Measurements from ENCODE around the gene TAMALIN. TPM values are rescaled to one million over a fixed set of nuclear protein-coding genes. Genes with fewer than 3 reads are reported as not detected.
A peak's percentile ranks its signal among the peaks of the same experiment; 100 is the strongest.

Gene TAMALIN
- polyA plus RNA-seq, 2 donors: 6.1 to 7.4 TPM

GRCh38 chr12:52042706-52043385 is 36.1 kb downstream of the TAMALIN start:
- Histone ChIP-seq H3K4me3 (ENCODE audit: low read depth in 1 of 2, low read length in 2 of 2) (no peak overlapping the region), H3K27ac (ENCODE audit: low read depth in 2 of 2, low read length in 1 of 2) (peak overlapping the region; percentile 30 to 84), H3K9me3 (ENCODE audit: control insufficient read depth in 2 of 2, insufficient read depth in 1 of 2, low read depth in 1 of 2, low read length in 1 of 2) (no peaks in the 10 kb centered on the region), H3K36me3 (ENCODE audit: control insufficient read depth in 2 of 2, insufficient read depth in 2 of 2, low read length in 1 of 2) (peaks cover 0 to 3% of the 10 kb centered on the region in 2 donors), H3K4me1 (ENCODE audit: control insufficient read depth in 2 of 2, insufficient read depth in 2 of 2, low read length in 1 of 2) (peaks cover 9% of the 10 kb centered on the region in 2 donors), H3K27me3 (ENCODE audit: control insufficient read depth in 1 of 2, insufficient read depth in 2 of 2, low read length in 2 of 2) (no peaks in the 10 kb centered on the region)
- WGBS, 2 donors: 70 to 83% methylated on average over 8 of the region's 8 CpGs

DNA sequence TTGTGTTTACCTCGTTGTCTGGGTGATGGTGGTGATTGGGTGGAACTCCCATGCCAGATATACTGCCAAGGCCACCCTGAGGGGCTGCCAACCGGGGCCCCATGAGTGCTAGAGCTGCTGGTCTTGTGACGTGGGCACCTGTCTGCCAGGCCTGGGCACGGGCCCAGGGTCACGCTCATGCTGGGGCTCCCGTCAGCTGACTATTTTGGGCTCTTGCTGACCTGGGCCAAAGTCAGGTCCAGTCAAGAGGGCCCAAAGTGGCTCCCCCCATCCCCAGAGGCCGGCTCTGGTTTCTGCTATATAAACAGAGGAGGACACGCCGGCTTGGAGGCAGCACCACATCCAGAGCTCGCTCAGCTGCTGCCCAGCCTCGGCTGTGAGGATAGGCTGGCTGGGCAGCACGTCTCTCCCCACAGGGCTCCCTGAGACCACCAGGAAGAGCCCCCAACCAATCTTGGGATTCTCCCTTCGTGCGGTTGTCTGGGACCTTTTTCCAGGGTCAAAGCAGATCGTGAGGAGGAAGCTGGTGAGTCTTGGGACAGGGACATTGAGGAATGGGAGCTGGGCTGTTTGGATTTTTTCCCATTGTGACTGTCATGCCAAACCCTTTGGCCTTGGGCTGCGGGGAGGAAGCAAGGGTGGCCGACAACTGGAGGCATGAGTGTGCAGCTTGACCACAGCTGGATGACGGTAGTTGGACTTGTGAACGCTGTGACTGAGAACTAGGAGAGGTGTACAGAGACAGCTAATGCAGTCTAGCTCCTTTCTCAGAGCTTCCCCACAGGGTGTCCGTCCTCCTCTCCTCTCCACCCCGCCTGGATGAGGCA is 36.9 kb downstream of the TAMALIN start:
- peaks cover 0 to 3% of the 10 kb centered on the region in 2 donors for H3K36me3 ChIP-seq (ENCODE audit: control insufficient read depth in 2 of 2, insufficient read depth in 2 of 2, low read length in 1 of 2)
- peaks cover 9% of the 10 kb centered on the region in 2 donors for H3K4me1 ChIP-seq (ENCODE audit: control insufficient read depth in 2 of 2, insufficient read depth in 2 of 2, low read length in 1 of 2)
- peak overlapping the region; percentile 63 to 84 for H3K27ac ChIP-seq (ENCODE audit: low read depth in 2 of 2, low read length in 1 of 2)
- WGBS, 2 donors: 64 to 65% methylated on average over 21 of the region's 21 CpGs
- no peak overlapping the region for H3K4me3 ChIP-seq (ENCODE audit: low read depth in 1 of 2, low read length in 2 of 2)
- H3K9me3 ChIP-seq (ENCODE audit: control insufficient read depth in 2 of 2, insufficient read depth in 1 of 2, low read depth in 1 of 2, low read length in 1 of 2): no peaks in the 10 kb centered on the region
- H3K27me3 ChIP-seq (ENCODE audit: control insufficient read depth in 1 of 2, insufficient read depth in 2 of 2, low read length in 2 of 2): no peaks in the 10 kb centered on the region

DNA sequence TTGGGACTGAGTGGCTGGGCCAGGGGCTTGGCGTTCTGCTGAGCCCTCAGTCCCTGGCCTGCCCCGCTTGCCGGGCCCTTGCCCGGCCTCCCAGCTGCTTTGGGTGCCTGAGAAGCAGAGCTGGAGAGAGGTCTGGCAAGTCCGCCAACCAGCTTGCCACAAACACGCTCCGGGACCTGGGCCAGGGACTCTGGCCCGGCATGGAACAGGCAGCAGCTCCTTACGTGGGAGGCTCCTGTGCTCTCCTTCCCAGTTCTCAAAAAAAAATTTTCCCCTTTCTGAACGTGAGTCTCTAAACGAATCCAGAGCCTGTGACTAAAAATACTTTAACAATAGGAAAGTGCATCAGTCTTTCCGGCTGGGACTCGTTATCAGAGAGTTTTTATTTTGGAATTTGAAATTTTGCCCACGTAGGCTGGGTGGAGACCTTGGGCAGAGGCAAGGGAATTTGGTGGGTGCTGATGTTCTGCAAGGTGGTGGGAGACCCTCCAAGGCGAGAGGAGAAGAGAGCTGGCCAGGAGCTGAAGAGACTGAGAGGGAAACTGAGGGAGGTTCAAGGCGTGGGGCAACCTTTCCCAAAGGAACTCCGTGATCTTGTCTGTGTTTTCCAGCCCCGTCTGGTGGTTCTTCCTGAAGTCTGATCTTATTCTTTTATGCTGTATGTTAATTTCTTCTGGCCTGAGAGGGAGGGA is 37.7 kb downstream of the TAMALIN start:
- 34 to 47% methylated on average over 18 of the region's 18 CpGs for WGBS, 2 donors
- no peaks in the 10 kb centered on the region for H3K9me3 ChIP-seq (ENCODE audit: control insufficient read depth in 2 of 2, insufficient read depth in 1 of 2, low read depth in 1 of 2, low read length in 1 of 2)
- peaks cover 9% of the 10 kb centered on the region in 2 donors for H3K4me1 ChIP-seq (ENCODE audit: control insufficient read depth in 2 of 2, insufficient read depth in 2 of 2, low read length in 1 of 2)
- H3K36me3 ChIP-seq (ENCODE audit: control insufficient read depth in 2 of 2, insufficient read depth in 2 of 2, low read length in 1 of 2): peaks cover 0 to 3% of the 10 kb centered on the region in 2 donors
- H3K4me3 ChIP-seq (ENCODE audit: low read depth in 1 of 2, low read length in 2 of 2): no peak overlapping the region
- no peaks in the 10 kb centered on the region for H3K27me3 ChIP-seq (ENCODE audit: control insufficient read depth in 1 of 2, insufficient read depth in 2 of 2, low read length in 2 of 2)
- peak overlapping the region; percentile 73 to 85 for H3K27ac ChIP-seq (ENCODE audit: low read depth in 2 of 2, low read length in 1 of 2)

- H3K27me3 ChIP-seq (ENCODE audit: control insufficient read depth in 1 of 2, insufficient read depth in 2 of 2, low read length in 2 of 2): no peaks in the 10 kb centered on the region
- peaks cover 0 to 3% of the 10 kb centered on the region in 2 donors for H3K36me3 ChIP-seq (ENCODE audit: control insufficient read depth in 2 of 2, insufficient read depth in 2 of 2, low read length in 1 of 2)
- WGBS, 2 donors: 30 to 38% methylated on average over 4 of the region's 4 CpGs
- H3K9me3 ChIP-seq (ENCODE audit: control insufficient read depth in 2 of 2, insufficient read depth in 1 of 2, low read depth in 1 of 2, low read length in 1 of 2): no peaks in the 10 kb centered on the region
- no peak overlapping the region for H3K4me3 ChIP-seq (ENCODE audit: low read depth in 1 of 2, low read length in 2 of 2)
- H3K27ac ChIP-seq (ENCODE audit: low read depth in 2 of 2, low read length in 1 of 2): peak overlapping the region; percentile 23 to 59
- H3K4me1 ChIP-seq (ENCODE audit: control insufficient read depth in 2 of 2, insufficient read depth in 2 of 2, low read length in 1 of 2): peaks cover 14% of the 10 kb centered on the region in 2 donors
Observed at GRCh38 chr12:52045794-52046199, 39.1 kb downstream of the TAMALIN start.

DNA sequence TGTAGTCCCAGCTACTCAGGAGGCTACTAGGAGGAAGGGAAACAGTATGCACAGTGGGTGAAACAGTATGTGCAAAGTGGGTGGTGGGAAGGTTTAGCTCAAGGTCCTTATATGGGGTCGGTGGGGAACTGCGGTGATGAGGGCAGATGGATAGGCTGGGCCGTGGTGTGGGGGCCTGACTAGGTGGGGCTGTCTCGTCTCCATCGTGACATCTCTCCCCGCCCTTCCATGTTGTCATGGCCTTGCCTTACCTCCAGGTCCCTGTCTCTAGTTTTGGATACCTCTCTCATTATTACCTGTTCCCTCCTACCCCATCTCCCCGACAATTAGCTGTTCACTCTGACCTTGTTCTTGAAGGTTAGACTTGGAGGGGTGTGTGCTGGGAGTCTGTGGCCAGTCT is 40.1 kb downstream of the TAMALIN start:
- Histone ChIP-seq H3K27ac (ENCODE audit: low read depth in 2 of 2, low read length in 1 of 2) (no peak overlapping the region), H3K4me3 (ENCODE audit: low read depth in 1 of 2, low read length in 2 of 2) (no peak overlapping the region), H3K4me1 (ENCODE audit: control insufficient read depth in 2 of 2, insufficient read depth in 2 of 2, low read length in 1 of 2) (peaks cover 10 to 18% of the 10 kb centered on the region in 2 donors), H3K27me3 (ENCODE audit: control insufficient read depth in 1 of 2, insufficient read depth in 2 of 2, low read length in 2 of 2) (no peaks in the 10 kb centered on the region), H3K36me3 (ENCODE audit: control insufficient read depth in 2 of 2, insufficient read depth in 2 of 2, low read length in 1 of 2) (no peaks in the 10 kb centered on the region), H3K9me3 (ENCODE audit: control insufficient read depth in 2 of 2, insufficient read depth in 1 of 2, low read depth in 1 of 2, low read length in 1 of 2) (no peaks in the 10 kb centered on the region)
- WGBS, 2 donors: 90 to 94% methylated on average over 7 of the region's 7 CpGs

DNA sequence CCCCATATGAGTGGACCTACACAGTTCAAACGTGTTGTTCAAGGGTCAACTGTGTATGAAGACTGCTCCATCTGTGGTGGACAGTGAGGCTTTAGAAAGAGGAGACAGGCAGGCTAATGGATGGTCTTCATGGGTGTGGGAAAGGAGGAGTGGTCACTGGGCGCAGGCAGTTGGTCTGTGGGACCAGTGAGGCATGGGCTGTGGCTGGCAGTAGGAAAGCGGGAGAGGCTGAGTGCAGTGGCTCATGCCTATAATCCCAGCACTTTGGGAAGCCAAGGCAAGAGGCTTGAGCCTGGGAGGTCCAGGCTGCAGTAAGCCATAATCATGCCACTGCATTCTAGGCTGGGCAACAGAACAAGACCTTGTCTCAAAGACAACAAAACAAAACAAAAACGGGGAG is 42.5 kb downstream of the TAMALIN start:
- Histone ChIP-seq H3K9me3 (ENCODE audit: control insufficient read depth in 2 of 2, insufficient read depth in 1 of 2, low read depth in 1 of 2, low read length in 1 of 2) (no peaks in the 10 kb centered on the region), H3K36me3 (ENCODE audit: control insufficient read depth in 2 of 2, insufficient read depth in 2 of 2, low read length in 1 of 2) (no peaks in the 10 kb centered on the region), H3K27ac (ENCODE audit: low read depth in 2 of 2, low read length in 1 of 2) (no peak overlapping the region), H3K4me3 (ENCODE audit: low read depth in 1 of 2, low read length in 2 of 2) (no peak overlapping the region), H3K27me3 (ENCODE audit: control insufficient read depth in 1 of 2, insufficient read depth in 2 of 2, low read length in 2 of 2) (no peaks in the 10 kb centered on the region), H3K4me1 (ENCODE audit: control insufficient read depth in 2 of 2, insufficient read depth in 2 of 2, low read length in 1 of 2) (peaks cover 8 to 21% of the 10 kb centered on the region in 2 donors)
- WGBS, 2 donors: 74 to 79% methylated on average over 4 of the region's 4 CpGs

DNA sequence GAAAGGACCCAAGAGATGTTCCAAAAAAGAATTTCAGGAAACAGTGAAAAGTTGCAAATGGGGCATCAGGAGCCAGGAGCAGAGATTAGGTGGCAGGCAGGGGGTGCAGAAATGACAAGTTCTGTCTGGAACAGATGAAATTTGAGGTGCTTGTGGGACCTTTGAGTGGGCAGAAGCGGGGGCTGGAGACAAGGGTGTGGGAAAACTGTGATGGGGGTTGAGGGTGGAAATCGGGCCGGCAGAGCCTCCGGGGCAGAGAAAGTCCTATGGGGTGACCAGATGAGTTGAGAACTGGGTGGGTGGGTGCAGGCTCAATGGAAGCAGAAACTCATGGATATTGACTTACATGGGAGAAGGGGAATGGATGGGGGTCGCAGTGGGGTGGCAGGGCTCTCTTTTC is 42.9 kb downstream of the TAMALIN start:
- H3K27me3 ChIP-seq (ENCODE audit: control insufficient read depth in 1 of 2, insufficient read depth in 2 of 2, low read length in 2 of 2): no peaks in the 10 kb centered on the region
- WGBS, 2 donors: 84 to 89% methylated on average over 5 of the region's 5 CpGs
- no peak overlapping the region for H3K27ac ChIP-seq (ENCODE audit: low read depth in 2 of 2, low read length in 1 of 2)
- no peaks in the 10 kb centered on the region for H3K9me3 ChIP-seq (ENCODE audit: control insufficient read depth in 2 of 2, insufficient read depth in 1 of 2, low read depth in 1 of 2, low read length in 1 of 2)
- H3K4me1 ChIP-seq (ENCODE audit: control insufficient read depth in 2 of 2, insufficient read depth in 2 of 2, low read length in 1 of 2): peaks cover 8 to 21% of the 10 kb centered on the region in 2 donors
- no peak overlapping the region for H3K4me3 ChIP-seq (ENCODE audit: low read depth in 1 of 2, low read length in 2 of 2)
- no peaks in the 10 kb centered on the region for H3K36me3 ChIP-seq (ENCODE audit: control insufficient read depth in 2 of 2, insufficient read depth in 2 of 2, low read length in 1 of 2)

GRCh38 chr12:52050116-52050757 is 43.5 kb downstream of the TAMALIN start:
- WGBS, 2 donors: 22% methylated on average over 16 of the region's 16 CpGs
- H3K27ac ChIP-seq (ENCODE audit: low read depth in 2 of 2, low read length in 1 of 2): peak overlapping the region; percentile 94
- no peaks in the 10 kb centered on the region for H3K27me3 ChIP-seq (ENCODE audit: control insufficient read depth in 1 of 2, insufficient read depth in 2 of 2, low read length in 2 of 2)
- H3K9me3 ChIP-seq (ENCODE audit: control insufficient read depth in 2 of 2, insufficient read depth in 1 of 2, low read depth in 1 of 2, low read length in 1 of 2): no peaks in the 10 kb centered on the region
- H3K4me3 ChIP-seq (ENCODE audit: low read depth in 1 of 2, low read length in 2 of 2): peak overlapping the region; percentile 32 to 47
- no peaks in the 10 kb centered on the region for H3K36me3 ChIP-seq (ENCODE audit: control insufficient read depth in 2 of 2, insufficient read depth in 2 of 2, low read length in 1 of 2)
- H3K4me1 ChIP-seq (ENCODE audit: control insufficient read depth in 2 of 2, insufficient read depth in 2 of 2, low read length in 1 of 2): peaks cover 8 to 21% of the 10 kb centered on the region in 2 donors
